GM20000 (cell line): ENCODE measurements around the gene UBE2A.

Source experiments
- DNase-seq: peaks from one replicate; pipeline ENCODE4 v3.0.0; 2012; ENCODE audit warnings: low spot score
- TF ChIP-seq, protein P1 (sequence below): IDR thresholded peaks from 2 replicates; pipeline ENCODE4 v1.5.1; 2012; ENCODE audit warnings: mild to moderate bottlenecking, control low read depth; ENCODE audit errors: extremely low read depth, missing control alignments

UBE2A gene

DNA sequence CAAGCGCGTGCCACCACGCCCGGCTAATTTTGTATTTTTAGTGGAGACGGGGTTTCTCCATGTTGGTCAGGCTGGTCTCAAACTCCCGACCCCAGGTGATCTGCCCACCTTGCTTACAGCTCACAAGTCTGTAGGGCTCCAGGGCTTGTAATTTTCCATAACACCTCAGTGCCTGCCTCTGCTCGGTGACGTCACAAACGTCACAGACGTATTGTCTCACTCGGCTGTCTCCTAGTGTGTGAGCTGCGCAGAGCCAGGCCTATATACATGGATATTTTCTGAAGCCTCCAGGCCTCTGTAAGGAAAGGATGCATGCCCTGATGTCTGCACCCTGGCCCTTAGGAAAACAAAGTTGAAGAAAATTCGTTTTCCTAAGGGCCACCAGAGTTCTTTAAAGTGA lies 40.4 kb downstream of the UBE2A start:
- DNase-seq = no peak

DNA sequence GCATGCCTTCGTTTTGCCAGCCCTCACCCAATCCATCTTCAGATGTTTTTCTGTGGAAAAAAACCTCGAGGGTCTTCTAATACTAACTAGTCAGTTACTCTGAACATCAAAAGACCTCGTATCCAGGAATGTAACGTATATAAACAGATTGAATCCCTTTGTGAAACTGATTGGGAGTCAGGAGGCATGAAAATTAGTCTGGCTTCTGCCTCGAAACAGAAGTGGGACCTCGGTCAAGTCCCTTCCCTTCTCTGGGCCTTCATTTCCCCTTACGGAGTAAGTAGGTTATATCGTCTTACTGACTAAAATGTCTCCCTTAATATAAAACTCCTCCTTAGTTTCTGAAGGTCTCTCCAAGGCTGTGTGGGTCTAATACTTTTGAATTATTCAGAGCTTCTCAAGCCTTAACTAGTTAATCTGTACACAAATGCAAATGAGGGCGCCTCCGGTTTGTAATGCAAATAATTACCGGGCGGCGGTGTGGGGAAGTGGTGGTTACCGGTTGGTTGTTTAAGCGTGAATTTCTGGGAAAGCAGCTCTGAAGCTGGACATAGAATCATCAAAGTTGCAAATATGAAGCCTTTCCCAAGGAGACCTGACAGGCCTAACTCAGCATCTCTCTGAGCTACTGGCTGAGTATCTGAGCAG lies 43.3 kb downstream of the UBE2A start:
- DNase-seq = no peak
- TF ChIP-seq, protein P1, sequence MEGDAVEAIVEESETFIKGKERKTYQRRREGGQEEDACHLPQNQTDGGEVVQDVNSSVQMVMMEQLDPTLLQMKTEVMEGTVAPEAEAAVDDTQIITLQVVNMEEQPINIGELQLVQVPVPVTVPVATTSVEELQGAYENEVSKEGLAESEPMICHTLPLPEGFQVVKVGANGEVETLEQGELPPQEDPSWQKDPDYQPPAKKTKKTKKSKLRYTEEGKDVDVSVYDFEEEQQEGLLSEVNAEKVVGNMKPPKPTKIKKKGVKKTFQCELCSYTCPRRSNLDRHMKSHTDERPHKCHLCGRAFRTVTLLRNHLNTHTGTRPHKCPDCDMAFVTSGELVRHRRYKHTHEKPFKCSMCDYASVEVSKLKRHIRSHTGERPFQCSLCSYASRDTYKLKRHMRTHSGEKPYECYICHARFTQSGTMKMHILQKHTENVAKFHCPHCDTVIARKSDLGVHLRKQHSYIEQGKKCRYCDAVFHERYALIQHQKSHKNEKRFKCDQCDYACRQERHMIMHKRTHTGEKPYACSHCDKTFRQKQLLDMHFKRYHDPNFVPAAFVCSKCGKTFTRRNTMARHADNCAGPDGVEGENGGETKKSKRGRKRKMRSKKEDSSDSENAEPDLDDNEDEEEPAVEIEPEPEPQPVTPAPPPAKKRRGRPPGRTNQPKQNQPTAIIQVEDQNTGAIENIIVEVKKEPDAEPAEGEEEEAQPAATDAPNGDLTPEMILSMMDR = no peak

More for the DNA sequence above, 40.4 kb downstream of the UBE2A start:
- TF ChIP-seq, protein P1 = no peak

DNA sequence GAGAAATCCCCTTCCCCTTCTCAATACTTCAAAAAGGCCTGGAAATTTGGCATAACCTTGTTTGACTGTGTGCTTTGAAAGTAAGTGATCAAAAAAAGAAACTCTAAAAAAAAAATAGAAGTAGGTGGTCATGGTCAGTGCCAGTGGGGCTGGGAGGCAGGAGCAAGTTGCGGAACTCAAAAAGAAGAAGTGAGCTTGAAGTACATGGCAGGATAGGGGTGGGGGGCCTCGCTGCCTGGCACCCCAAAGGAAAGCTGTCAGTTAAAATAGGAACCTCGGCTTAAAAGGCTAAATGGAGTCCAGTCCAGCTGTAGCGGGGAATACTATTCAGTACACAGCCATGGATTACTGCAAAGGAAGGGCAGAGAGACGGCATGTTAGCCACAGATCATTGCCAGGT lies 44.1 kb downstream of the UBE2A start:
- TF ChIP-seq, protein P1 = no peak
- no peak for DNase-seq

DNA sequence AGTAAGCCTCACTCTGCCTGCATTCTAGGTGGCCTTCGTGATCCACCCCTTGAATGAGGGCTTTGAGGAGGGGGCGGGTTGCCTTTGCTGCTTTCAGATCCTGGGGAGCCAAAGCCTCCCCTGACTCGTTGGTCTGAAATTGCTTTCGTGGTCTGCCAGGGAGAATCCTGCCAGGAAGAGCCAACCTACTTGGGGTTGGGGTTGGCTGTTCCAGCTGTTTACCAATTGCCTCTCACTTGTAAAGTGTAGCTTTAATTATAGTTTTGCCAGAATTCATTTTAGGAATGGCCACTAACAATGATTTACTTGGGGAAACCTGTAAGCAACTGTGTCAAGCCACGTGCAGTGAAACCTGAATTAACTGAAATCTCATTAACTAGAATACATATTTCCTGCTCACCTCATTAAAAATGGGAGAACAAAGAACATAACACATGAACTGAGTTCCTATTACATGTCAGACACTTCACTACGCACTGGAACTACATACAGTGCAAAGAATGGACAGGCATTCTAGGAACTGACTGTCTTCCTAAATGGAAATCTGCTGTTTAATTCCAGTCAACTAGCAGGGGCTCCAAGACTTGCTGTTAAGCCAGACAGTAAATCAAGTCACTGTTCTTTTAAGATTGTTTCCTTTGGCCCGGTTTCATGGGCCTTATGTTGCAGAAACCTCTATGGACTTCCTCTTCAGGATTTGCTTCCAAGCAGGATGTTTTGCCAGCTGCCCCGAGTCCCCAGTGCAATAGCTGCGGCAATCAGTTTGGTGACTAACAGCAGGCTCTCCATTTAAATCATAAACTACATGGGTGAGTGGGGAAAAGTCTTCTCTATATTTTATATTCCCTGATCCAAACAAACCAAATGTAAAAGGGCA lies 48.2 kb downstream of the UBE2A start:
- DNase-seq = no peak
- TF ChIP-seq, protein P1 = no peak

DNA sequence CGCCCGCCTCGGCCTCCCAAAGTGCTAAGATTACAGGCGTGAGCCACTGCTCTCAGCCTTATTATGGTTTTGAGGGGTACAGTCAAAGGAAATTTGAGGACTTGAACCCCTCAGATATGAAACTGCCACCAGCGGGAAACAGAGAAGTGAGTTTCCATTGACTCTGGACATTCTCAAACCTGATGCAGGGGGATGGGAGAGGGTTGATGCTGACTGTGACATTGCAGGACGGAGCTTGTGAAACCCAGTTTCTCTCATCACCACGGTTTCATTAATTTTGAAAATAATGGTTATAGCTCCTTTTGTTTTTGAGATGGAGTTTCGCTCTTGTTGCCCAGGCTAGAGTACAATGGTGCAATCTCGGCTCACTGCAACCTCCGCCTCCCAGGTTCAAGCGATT lies 50.1 kb downstream of the UBE2A start:
- TF ChIP-seq, protein P1 = no peak
- DNase-seq = no peak

DNA sequence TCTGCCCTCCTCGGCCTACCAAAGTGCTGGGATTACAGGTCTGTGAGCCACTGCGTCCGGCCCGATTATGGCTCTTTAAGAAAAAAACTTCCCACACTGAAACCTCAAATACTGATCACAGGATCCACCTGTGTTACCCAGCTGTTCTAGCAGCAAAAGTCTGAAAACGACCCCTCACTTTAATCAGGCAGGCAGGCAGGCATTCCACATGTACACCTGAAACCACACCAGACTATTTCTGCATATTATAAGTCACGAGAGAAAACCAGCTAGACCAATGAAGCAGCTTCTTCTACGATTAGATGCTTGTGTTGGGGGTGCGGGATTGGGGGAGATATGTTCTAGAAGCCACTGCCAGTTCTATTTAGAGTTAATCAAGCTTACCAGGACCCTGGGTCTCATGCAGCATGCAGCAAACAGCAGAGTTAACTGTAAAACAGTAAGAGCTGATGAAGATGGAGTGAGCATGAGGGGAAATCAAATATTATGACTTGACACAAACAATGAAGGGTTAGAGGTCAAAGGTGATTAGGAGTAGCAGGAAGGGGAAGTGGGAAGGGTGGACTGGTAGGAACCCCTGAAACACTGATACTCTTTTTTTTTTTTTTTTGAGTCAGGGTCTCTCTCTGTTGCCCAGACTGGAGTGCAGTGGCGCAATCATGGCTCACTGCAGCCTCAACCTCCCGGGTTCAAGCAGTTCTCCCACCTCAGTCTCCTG lies 50.7 kb downstream of the UBE2A start:
- TF ChIP-seq, protein P1 = no peak
- DNase-seq = no peak

DNA sequence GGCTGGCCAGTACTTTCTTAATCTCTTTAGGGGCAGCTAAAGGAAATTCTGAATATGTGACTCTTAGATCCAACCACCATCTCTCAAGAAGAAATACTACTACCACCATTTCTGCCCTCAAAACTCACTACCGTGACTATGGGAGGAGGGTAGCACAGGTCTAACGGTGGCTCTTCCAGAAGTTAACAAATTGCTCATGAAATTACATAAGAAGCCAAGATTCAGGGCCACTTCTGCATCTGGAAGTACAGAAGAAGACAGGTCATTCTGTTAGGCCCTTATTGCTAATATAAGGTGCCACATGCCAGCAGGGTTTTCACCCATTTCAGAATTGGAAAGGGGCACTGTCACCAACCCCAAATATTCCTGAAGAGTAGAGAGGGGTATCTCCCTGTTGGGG lies 51.5 kb downstream of the UBE2A start:
- TF ChIP-seq, protein P1 = no peak
- DNase-seq = no peak
